HG03460 (cell line): ENCODE results near the gene SH3GLB1.

ENCODE experiments used
- ATAC-seq: cut with Tn5 transposase; IDR thresholded peaks from one replicate; pipeline ENCODE4 v1.9.1; 2021; ENCODE audit not compliant: unreplicated experiment

SH3GLB1 gene

GRCh38 chr1:86733340-86733739 is 29.0 kb downstream of the SH3GLB1 start:
- no peak for ATAC-seq

- peak; percentile 74 for ATAC-seq
Measured at GRCh38 chr1:86739648-86740509, 35.5 kb downstream of the SH3GLB1 start.

- ATAC-seq, result no peak
Measured at GRCh38 chr1:86741947-86742572, 37.7 kb downstream of the SH3GLB1 start.

GRCh38 chr1:86747304-86747703 is 42.9 kb downstream of the SH3GLB1 start:
- ATAC-seq, result no peak

- no peak for ATAC-seq
Measured at GRCh38 chr1:86748622-86749373, 44.4 kb downstream of the SH3GLB1 start.

- ATAC-seq, result no peak
Measured at GRCh38 chr1:86750076-86750475, 45.7 kb downstream of the SH3GLB1 start.

GRCh38 chr1:86750530-86750929 is 46.2 kb downstream of the SH3GLB1 start:
- ATAC-seq, result no peak

GRCh38 chr1:86751923-86752322 is 47.5 kb downstream of the SH3GLB1 start:
- ATAC-seq, result no peak

GRCh38 chr1:86753700-86754099 is 49.3 kb downstream of the SH3GLB1 start:
- no peak for ATAC-seq

GRCh38 chr1:86754265-86754974 is 50.0 kb downstream of the SH3GLB1 start:
- no peak for ATAC-seq

- ATAC-seq, result no peak
Measured at GRCh38 chr1:86756062-86756406, 51.7 kb downstream of the SH3GLB1 start.

GRCh38 chr1:86757272-86757984 is 53.1 kb downstream of the SH3GLB1 start:
- ATAC-seq, result no peak

GRCh38 chr1:86758570-86758969 is 54.2 kb downstream of the SH3GLB1 start:
- ATAC-seq, result no peak

- ATAC-seq, result no peak
Measured at GRCh38 chr1:86760199-86760598, 55.8 kb downstream of the SH3GLB1 start.

GRCh38 chr1:86762336-86762735 is 58.0 kb downstream of the SH3GLB1 start:
- ATAC-seq, result no peak

- ATAC-seq, result no peak
Measured at GRCh38 chr1:86764523-86764922, 60.1 kb downstream of the SH3GLB1 start.

GRCh38 chr1:86765073-86765472 is 60.7 kb downstream of the SH3GLB1 start:
- no peak for ATAC-seq

GRCh38 chr1:86765674-86766073 is 61.3 kb downstream of the SH3GLB1 start:
- no peak for ATAC-seq

GRCh38 chr1:86768554-86768953 is 64.2 kb downstream of the SH3GLB1 start:
- no peak for ATAC-seq

GRCh38 chr1:86769065-86769464 is 64.7 kb downstream of the SH3GLB1 start:
- no peak for ATAC-seq
